K562 (cell line): Measurements from ENCODE around the gene AKNA. TPM values are rescaled to one million over a fixed set of nuclear protein-coding genes. Genes with fewer than 3 reads are reported as not detected.
A peak's percentile ranks its signal among the peaks of the same experiment; 100 is the strongest.

Experiments used
- ATF6 ChIP-seq: sonication (generic); formaldehyde crosslinking; IDR thresholded peaks from 2 replicates; pipeline ENCODE4 v1.4.0; 2020; ENCODE audit warnings: mild to moderate bottlenecking, missing genetic modification reagents
- BACH1 ChIP-seq: fragments of 200-800 bp; sonication (Bioruptor generic); IDR thresholded peaks from 2 replicates; pipeline ENCODE4 v1.6.1; 2016; ENCODE audit warnings: missing genetic modification characterization, missing compliant biosample characterization
- IRF2 ChIP-seq: sonication (generic); formaldehyde crosslinking; IDR thresholded peaks from 2 replicates; pipeline ENCODE4 v1.8.1; 2022; ENCODE audit warnings: mild to moderate bottlenecking, missing genetic modification reagents
- JUND ChIP-seq, 2 experiments: IDR thresholded peaks; 2 replicates in 1 of 2; 3 replicates in 1 of 2; pipeline ENCODE4 v1.6.1; 2011; ENCODE audit warnings: borderline replicate concordance in 2 of 2, low read depth in 2 of 2, low read length in 2 of 2, improper control_type of control experiment in 1 of 2, missing biosample characterization in 1 of 2, missing genetic modification characterization in 1 of 2, missing genetic modification reagents in 1 of 2
- MAZ ChIP-seq, 2 experiments: fragments of 450-650 bp in 1 of 2; sonication (generic) in 1 of 2; formaldehyde crosslinking; IDR thresholded peaks in 1 of 2; conservative IDR thresholded peaks in 1 of 2; 2 replicates each; pipeline versions ENCODE4 v1.4.0 to v1.5.0; 2020; ENCODE audit warnings: mild to moderate bottlenecking in 1 of 2, missing genetic modification reagents in 1 of 2
- MEIS2 ChIP-seq: fragments of 450-650 bp; IDR thresholded peaks from 2 replicates; pipeline ENCODE4 v1.6.1; 2014; ENCODE audit warnings: mild to moderate bottlenecking; ENCODE audit not compliant: partially characterized antibody
- ZKSCAN1 ChIP-seq: fragments of 150-350 bp; IDR thresholded peaks from 2 replicates; pipeline ENCODE4 v1.6.1; 2016; ENCODE audit warnings: low read depth, low read length
- ZNF224 ChIP-seq: sonication (generic); formaldehyde crosslinking; IDR thresholded peaks from 2 replicates; pipeline ENCODE4 v1.8.0; 2022; ENCODE audit warnings: mild to moderate bottlenecking, missing genetic modification reagents
- ZNF518B ChIP-seq: fragments of 250-450 bp; sonication (Bioruptor Pico); IDR thresholded peaks from 2 replicates; pipeline ENCODE4 v1.5.0; 2021; ENCODE audit warnings: mild to moderate bottlenecking, moderate library complexity
- polyA plus RNA-seq, 8 experiments: library from polyadenylated mRNA; depleted of rRNA in 4 of 8; stranded (reverse) in 5 of 8; unstranded in 3 of 8; fragments of >200 nt; fragmentation: Nextera tagmentation in 2 of 8; fragmentation: Illumina TruSeq in 1 of 8; extraction: Ambion mirVana in 2 of 8; extraction: Trizol in 1 of 8; gene quantifications; 2 replicates each; pipeline versions ENCODE4 v1.2.1 to v1.2.3, GENCODE V29; 2011 to 2014; ENCODE audit warnings: inconsistent platforms in 1 of 8, missing spikeins in 1 of 8
- total RNA-seq, 7 experiments: library from RNA; depleted of rRNA in 6 of 7; stranded (reverse); fragments of >200 nt in 6 of 7; fragmentation: Illumina TruSeq in 2 of 7; extraction: Trizol in 2 of 7; gene quantifications; 2 replicates each; pipeline versions ENCODE4 v1.2.1 to v1.2.3, GENCODE V29; 2011 to 2021; ENCODE audit warnings: low replicate concordance in 1 of 7
- TF ChIP-seq, protein P1 (sequence below), 2 experiments: fragments of 450-650 bp; conservative IDR thresholded peaks; 2 replicates each; pipeline ENCODE4 v1.6.1; 2017; ENCODE audit warnings: mild to moderate bottlenecking in 2 of 2, moderate library complexity in 2 of 2
- TF ChIP-seq, protein P2 (sequence below), 2 experiments: fragments of 150-350 bp in 1 of 2; IDR thresholded peaks; 2 replicates each; pipeline ENCODE4 v1.6.1; 2012 to 2016; ENCODE audit warnings: low read depth in 2 of 2, low read length in 2 of 2, mild to moderate bottlenecking in 1 of 2, moderate library complexity in 1 of 2
- TF ChIP-seq, protein P3 (sequence below): sonication (generic); formaldehyde crosslinking; IDR thresholded peaks from 2 replicates; pipeline ENCODE4 v1.8.0; 2022; ENCODE audit warnings: mild to moderate bottlenecking, low read depth, missing genetic modification reagents
- TF ChIP-seq, protein P4 (sequence below): sonication (generic); formaldehyde crosslinking; IDR thresholded peaks from 2 replicates; pipeline ENCODE4 v1.9.0; 2022; ENCODE audit warnings: mild to moderate bottlenecking, missing genetic modification reagents

Gene AKNA
- total and polyA plus RNA-seq, 9 of the 15 experiments (the other 6 are each of a cell fraction or from before 2014, with no cell fraction given), result 0.29 to 20.5 (median 3.9) TPM

DNA sequence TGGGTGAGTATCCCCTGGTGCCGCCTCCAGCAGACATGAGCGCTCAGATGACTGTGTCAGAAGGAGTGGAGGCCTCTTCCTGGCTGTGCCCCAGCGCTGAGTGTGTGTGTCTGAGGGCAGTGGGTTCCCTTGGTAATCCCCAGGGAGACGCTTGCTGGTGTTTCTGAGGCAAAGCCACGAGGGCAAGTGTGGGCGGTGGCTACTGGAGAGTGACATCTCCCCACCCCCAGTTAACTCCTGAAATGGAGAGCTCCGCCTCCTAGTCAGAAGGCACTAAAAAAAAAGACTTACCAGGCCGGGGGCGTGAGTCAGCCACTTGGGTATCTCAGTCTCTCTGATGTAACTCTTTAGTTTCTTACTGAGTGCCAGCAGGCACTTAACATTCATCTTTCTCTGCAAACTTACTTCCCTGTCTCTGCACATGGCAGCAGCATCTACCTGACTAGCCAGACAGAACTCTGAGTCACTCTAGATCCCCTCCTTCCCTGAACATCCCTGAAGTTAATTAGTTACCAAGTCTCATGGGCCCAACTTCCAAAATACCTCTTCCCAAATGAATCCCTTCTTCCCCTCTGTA is 38.8 kb downstream of the AKNA start (continued):
- TF ChIP-seq ZNF518B (CRISPR knock-in tag) (no peak), MEIS2 (peak; percentile 61), IRF2 (CRISPR knock-in tag) (no peak), BACH1 (tag) (no peak), JUND (IDR thresholded peaks at IDR 0.05; ENCODE audit: borderline replicate concordance, low read depth, low read length) (peak; percentile 77), JUND (tag; IDR thresholded peaks at IDR 0.05; ENCODE audit: borderline replicate concordance, low read depth, low read length) (peak; percentile 61; the same call in 2 of the 3 replicates), ZKSCAN1 (no peak), MAZ (CRISPR knock-in tag; conservative IDR thresholded peaks at IDR 0.05 in 1 of 2, IDR thresholded peaks at IDR 0.05 in 1 of 2) (no peak), ZNF224 (CRISPR knock-in tag) (no peak), ATF6 (no peak)
- TF ChIP-seq, protein P1, sequence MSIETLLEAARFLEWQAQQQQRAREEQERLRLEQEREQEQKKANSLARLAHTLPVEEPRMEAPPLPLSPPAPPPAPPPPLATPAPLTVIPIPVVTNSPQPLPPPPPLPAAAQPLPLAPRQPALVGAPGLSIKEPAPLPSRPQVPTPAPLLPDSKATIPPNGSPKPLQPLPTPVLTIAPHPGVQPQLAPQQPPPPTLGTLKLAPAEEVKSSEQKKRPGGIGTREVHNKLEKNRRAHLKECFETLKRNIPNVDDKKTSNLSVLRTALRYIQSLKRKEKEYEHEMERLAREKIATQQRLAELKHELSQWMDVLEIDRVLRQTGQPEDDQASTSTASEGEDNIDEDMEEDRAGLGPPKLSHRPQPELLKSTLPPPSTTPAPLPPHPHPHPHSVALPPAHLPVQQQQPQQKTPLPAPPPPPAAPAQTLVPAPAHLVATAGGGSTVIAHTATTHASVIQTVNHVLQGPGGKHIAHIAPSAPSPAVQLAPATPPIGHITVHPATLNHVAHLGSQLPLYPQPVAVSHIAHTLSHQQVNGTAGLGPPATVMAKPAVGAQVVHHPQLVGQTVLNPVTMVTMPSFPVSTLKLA (conservative IDR thresholded peaks at IDR 0.05), result peak; percentile 62 to 78
- TF ChIP-seq, protein P2, sequence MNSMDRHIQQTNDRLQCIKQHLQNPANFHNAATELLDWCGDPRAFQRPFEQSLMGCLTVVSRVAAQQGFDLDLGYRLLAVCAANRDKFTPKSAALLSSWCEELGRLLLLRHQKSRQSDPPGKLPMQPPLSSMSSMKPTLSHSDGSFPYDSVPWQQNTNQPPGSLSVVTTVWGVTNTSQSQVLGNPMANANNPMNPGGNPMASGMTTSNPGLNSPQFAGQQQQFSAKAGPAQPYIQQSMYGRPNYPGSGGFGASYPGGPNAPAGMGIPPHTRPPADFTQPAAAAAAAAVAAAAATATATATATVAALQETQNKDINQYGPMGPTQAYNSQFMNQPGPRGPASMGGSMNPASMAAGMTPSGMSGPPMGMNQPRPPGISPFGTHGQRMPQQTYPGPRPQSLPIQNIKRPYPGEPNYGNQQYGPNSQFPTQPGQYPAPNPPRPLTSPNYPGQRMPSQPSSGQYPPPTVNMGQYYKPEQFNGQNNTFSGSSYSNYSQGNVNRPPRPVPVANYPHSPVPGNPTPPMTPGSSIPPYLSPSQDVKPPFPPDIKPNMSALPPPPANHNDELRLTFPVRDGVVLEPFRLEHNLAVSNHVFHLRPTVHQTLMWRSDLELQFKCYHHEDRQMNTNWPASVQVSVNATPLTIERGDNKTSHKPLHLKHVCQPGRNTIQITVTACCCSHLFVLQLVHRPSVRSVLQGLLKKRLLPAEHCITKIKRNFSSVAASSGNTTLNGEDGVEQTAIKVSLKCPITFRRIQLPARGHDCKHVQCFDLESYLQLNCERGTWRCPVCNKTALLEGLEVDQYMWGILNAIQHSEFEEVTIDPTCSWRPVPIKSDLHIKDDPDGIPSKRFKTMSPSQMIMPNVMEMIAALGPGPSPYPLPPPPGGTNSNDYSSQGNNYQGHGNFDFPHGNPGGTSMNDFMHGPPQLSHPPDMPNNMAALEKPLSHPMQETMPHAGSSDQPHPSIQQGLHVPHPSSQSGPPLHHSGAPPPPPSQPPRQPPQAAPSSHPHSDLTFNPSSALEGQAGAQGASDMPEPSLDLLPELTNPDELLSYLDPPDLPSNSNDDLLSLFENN (IDR thresholded peaks at IDR 0.05; ENCODE audit: low read depth in 2 of 2, low read length in 2 of 2), result no peak
- TF ChIP-seq, protein P3, sequence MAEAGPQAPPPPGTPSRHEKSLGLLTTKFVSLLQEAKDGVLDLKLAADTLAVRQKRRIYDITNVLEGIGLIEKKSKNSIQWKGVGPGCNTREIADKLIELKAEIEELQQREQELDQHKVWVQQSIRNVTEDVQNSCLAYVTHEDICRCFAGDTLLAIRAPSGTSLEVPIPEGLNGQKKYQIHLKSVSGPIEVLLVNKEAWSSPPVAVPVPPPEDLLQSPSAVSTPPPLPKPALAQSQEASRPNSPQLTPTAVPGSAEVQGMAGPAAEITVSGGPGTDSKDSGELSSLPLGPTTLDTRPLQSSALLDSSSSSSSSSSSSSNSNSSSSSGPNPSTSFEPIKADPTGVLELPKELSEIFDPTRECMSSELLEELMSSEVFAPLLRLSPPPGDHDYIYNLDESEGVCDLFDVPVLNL, result no peak
- TF ChIP-seq, protein P4, sequence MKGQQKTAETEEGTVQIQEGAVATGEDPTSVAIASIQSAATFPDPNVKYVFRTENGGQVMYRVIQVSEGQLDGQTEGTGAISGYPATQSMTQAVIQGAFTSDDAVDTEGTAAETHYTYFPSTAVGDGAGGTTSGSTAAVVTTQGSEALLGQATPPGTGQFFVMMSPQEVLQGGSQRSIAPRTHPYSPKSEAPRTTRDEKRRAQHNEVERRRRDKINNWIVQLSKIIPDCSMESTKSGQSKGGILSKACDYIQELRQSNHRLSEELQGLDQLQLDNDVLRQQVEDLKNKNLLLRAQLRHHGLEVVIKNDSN, result no peak; the same call in 1 of the 2 replicates
